Measurements from ENCODE around the gene KRTAP20-4.

KRTAP20-4 gene

DNA sequence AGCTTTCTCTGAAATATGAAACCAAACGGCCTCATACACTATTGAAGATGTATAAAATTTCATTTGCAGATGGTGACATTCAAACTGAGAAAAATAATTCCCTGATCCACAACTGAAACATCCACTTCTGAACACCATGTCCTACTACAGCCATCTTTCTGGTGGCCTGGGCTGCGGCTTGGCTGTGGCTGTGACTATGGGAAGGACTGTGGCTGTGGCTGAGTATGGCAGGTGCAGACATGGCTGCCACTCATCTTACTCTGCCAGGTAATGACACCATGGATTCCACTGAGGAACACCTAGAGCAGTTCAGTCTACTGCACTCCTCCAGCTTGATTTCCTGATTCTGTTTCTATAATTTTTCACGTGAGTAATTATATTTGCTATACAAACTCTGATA lies at the start of gene KRTAP20-4:
TSS of gene KRTAP20-4 (plus strand) at position 106 of the 400 bp plus-strand sequence.
- no peak for DNase-seq

DNA sequence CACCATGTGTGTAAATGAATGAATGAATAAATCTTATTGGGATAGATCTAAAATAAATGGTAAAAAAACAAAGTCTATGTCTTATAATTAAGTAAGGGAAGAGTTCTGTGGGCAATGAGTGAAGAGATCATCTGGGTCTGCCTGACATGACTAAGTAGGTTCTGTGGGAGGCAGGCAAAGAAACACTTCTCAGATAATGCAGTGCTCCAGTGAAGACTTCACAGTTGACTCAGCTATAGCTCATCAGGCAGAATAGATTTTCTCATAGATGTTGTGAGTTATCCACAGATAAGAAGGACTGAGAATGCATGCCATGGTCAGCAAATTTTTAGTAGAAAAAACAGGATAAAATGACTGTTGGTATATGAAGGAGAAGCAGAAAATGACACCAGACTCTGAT lies 42.7 kb upstream of the KRTAP20-4 start:
- no peak for DNase-seq

DNA sequence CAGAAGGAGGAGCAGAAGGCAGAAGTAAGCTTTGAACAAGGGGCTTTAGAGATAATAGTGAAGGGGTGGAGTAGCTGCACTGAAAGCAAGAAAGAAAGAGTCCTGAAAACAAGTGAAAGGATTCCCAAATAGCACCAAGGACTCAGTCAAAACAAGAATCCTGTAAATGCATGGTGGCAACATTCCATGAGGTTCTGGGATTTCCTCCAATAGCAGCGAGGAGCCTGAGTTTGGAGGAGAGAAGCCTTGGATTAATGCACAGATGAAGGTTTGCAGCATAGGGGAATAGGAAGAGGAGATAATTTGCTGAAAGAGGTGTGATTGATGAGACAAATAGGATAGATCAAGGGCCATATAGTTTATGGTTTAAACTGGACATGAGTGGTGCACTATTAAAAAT lies 41.1 kb upstream of the KRTAP20-4 start:
- no peak for DNase-seq

DNA sequence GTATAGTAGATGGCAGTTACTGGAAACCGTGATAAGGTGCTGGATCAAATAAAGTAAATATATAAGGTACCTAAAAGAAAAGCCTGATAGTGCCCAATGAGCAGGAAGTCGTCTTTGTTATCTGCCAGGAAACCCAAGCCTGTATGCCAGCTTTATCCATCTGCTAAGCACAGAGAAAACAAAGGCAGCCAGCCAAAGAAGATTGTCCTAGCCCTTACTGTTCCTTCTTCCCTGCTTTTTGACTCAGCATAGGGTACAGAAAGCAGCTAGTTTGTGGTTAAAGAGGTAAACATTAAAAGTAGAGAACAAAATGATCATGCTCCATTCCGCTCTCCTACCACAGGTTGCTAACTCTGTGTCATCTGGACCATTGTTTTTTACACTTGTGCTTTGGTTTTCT lies 40.3 kb upstream of the KRTAP20-4 start:
- no peak for DNase-seq

DNA sequence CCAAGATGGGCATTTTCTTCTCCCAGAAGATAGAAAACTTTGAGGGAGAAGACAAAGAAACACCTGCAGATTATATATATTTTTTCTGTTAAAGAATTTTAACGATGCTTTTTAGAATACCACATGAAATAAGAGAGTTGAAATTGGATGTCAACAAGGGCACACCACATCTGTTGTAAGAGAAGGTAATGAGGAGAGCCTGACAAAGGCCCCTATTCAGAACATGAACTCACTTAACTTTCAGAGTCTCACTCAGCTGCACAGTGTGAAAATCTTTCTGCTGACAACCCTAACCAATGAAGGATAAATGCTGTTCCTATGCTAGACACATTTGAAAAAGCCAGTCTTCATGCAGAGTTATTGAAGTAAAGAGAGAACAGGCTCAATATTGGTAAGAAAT lies 37.6 kb upstream of the KRTAP20-4 start:
- no peak for DNase-seq

DNA sequence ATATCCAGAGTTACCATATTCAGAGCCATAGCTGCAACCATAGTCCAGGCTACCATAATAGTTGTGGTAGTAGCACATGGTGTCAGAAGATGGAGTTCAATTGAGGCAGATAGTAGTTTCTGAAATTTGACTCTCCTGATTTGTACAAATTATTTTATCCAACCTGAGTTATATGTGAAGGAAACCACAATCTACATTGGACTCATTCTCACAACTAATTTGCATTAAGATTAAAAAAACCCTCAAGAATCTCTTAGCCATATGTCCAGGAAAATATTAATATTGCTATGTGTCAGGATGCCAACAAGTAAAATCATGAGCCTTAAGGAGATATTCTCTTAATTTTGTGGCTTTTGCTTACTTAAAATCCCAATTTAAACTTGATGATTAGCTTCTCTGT lies 30.1 kb upstream of the KRTAP20-4 start, which contains the start of gene KRTAP22-2:
TSS of gene KRTAP22-2 (minus strand) at position 101 of the 400 bp plus-strand sequence.
- DNase-seq: no peak

DNA sequence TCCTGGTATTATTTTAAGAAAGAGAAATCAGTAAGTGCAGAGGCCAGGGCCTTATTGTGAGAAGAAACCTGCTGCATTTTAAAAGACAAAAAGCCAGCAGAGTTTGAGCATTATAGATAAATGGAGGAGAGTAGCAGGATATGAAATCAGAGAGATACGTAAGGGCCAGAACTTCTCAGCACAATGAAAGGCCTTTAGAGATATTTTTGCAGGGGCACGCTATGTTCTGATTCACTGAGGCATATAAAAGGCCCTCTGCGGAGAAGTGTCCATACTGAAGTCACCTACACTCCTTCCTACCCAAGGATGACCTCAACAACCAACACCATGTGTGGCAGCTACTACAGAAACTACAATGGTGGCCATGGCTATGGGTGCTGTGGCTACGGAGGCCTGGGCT lies 28.3 kb upstream of the KRTAP20-4 start, which contains the start of gene KRTAP6-3:
TSS of gene KRTAP6-3 (plus strand) at position 301 of the 400 bp plus-strand sequence. CDS start at position 307, 6 bp downstream.
- DNase-seq: no peak

DNA sequence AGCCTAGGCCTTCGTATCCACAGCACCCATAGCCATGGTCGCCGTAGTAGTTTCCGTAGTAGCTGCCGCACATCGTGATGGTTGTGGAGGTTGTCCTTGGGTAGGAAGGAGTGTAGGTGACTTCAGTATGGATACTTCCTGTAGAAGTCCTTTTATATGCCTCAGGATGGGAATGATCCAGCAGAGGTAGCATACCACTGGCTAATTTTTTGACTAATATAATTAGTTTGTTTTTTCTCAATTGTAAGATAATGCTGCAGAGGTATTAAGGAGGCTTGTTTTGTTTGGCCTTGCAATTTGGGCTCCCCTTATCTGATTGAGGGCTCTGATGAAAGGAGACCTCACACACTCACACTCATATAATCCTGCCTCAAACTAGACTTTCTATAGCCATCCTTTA lies 21.6 kb upstream of the KRTAP20-4 start, which contains the start of gene KRTAP6-2:
TSS of gene KRTAP6-2 (minus strand) at position 101 of the 400 bp plus-strand sequence. CDS start at position 73, 28 bp downstream.
- DNase-seq: no peak

DNA sequence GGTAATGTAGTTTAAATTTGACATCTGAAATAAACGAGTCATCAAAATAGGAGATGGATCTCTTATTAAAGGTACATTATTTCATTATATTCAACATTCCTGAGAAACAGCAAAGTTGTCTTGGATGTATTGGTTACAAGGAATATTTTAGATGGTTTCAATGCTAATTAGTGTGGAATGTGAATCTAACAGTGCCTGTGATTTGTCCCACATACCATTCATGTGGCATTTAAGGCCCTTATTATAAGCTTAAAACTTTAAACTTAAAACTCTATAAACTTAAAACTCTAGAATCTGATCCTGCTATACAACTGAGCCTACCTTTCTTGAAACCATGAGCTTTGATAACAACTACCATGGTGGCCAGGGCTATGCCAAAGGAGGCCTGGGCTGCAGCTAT lies 19.6 kb upstream of the KRTAP20-4 start, which contains the start of gene KRTAP22-1:
TSS of gene KRTAP22-1 (plus strand) at position 301 of the 400 bp plus-strand sequence.
- DNase-seq: no peak

DNA sequence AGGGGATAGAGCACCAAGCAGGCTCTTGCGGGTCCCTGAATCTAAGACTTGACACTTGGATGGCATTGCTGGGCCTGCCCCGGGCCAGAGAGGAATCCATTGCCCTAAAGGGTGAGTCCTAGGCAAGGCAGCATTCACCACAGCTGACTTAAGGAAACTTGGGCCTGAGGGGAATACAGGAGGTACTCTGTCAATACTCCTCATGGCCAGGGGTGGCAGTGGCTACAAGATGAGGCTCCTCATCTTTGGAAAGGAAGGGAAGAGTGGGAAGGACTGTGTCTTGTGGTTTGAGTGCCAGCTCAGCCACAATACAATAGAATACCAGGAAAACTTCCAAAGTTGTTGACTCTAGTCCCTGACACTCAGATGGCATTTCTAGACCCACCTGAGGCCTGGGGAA lies 14.5 kb upstream of the KRTAP20-4 start:
- no peak for DNase-seq

DNA sequence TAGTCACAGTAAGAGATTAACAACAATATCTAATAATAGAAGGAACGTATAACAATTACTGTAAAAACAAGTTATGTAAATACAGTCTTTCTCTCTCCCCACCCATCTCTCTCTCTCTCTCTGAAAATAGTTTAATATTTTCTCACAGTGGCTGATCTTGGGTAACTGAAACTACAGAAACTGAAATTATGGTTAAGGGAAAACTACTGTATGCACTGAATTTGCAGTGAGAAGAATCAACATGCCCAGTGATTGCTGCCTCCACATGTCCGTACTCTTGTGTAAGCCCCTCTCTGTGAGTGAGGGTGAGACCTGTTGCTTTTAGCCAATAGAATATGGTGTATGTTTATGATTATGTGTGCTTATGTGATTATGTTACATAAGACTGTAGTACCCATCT lies 8.3 kb upstream of the KRTAP20-4 start:
- DNase-seq: no peak

DNA sequence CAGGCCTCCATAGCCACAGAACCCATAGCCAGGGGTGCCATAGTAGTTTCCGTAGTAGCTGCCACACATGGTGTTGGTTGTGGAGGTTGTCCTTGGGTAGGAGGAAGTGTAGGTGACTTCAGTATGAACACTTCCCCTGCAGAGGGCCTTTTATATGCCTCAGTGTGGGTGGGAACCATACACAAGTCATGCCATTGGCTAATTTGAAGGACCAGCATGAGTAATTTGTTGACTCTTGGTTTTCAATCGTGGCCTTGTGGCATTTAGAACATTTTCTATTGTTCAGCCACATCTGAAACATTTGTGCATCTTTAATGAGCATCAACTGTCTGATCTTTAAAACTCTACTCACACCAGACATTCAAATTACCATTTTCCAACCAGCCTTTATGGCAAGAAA lies 6.6 kb upstream of the KRTAP20-4 start, which contains the start of gene KRTAP6-1:
TSS of gene KRTAP6-1 (minus strand) at position 95 of the 400 bp plus-strand sequence. CDS start at position 69, 26 bp downstream.
- no peak for DNase-seq

DNA sequence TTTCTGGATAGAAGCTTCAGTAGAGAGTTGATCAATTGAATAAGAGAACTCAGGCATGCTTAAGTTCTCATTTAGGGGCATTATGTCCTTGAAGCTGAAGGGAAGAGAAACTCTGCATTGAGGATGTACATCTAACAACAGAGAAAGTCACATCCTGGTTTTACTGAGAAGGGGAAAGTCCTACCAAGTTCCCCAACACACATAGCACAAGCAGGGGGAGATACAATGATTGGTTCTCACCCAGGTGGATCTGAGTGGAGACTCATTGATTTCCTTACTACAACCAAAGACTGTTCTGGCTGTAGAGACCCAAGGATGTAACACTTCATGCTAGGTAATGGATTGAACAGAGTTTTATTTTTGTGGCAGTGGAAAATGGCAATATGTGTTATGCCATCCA lies 5.2 kb upstream of the KRTAP20-4 start:
- no peak for DNase-seq

DNA sequence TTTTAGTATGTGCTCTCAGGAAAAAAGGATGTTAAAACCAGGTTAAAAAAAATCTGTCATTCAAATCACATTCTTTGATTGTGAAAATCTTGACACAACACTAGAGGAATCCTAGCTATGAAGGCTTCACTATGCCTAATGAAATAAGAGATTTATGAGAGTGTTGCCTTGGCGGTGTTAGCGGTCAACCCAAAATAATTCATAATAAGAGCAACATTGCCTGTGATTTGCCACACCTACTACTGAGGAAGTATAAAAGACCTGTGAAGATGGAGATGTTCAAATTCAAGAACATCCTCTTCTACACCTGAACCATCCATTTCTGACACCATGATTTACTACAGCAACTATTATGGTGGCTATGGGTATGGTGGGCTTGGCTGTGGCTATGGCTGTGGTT lies 4.3 kb upstream of the KRTAP20-4 start, which contains the start of gene KRTAP20-1:
TSS of gene KRTAP20-1 (plus strand) at position 301 of the 400 bp plus-strand sequence. CDS start at position 331, 30 bp downstream.
- no peak for DNase-seq

DNA sequence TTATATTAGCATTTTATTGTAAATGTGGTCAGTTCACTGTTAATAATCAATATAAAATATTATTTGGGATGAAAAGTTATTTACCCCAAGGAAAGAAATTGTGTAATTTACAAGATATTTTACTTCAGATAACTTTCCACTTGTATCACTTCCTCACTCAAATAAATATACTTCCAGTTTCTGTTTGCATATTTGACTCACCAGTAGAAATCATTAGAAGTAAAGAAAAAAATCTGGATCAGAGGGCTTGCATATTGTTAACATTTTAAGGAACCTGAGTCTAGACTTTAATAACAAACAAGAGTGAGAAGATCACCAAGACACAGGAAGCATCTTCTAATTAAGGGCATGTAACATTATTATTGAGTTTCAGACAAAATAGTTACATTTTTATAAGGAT lies 347 bp upstream of the KRTAP20-4 start:
- DNase-seq: no peak

DNA sequence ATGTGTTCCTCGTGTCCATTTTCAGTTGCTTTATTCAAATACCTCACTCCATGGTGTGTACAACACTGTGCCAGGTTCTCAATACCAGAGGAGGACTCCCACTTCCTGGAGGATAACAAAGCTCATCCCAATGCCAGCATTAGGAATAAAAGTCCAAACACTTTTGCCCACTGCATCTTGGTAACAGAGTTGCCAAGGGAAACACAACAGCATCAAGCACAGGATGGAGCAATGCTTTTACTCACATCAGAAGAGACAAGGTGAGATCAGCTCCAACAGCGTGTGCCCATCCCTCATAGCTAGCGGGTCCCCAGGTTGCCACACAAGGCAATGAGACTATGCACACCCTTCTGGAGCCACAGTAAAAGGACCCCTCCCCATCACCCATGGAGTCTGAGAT lies 2.9 kb downstream of the KRTAP20-4 start:
- no peak for DNase-seq

DNA sequence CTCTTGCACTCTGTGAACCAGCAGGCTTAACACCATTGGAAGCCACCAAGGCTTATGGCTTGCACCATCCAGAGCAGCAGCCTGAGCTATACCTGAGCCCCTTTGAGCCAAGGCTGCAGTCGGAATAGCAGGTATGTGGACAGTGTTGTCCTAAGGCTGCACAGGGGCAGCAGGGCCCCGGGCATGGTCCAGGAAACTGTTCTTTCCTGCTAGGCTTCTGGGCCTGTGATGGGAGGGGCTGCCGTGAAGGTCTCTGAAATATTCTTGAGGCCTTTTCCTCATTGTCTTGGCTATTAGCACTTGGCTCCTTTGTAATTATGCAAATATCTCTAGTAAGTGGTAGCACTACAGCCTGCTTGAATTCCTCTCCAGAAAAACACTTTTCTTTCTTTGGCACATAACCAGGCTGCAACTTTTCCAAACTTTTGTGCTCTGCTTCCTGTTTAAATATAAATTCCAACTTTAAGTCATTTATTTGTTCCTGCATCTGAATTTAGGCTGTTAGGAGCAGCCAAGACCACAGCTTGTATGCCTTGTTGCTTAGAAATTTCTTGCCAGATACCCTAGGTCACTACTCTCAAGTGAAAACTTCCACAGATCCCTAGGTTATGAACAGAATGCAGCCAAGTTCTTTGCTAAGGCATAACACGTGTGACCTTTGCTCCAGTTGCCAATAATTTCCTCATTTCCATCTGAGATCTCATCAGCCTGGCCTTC lies 5.2 kb downstream of the KRTAP20-4 start:
- no peak for DNase-seq

DNA sequence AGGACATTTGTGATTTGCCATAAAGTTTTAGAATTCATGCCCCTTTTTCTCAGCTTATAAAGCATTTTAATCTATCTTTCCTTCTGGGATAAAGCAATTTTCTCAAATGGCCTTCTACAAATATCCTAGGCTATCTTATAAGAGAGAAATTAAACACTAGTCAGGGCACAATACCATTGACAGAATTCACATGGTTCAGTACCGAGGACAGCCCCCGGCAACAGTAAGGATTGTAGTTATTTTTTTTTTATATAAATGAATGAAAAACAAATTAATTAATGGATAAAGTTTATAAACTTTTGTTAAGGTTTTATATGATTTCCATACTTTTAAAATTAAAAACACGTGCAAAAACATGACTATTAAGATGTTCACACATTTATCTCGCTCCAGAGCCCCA lies 7.7 kb downstream of the KRTAP20-4 start:
- DNase-seq: no peak

DNA sequence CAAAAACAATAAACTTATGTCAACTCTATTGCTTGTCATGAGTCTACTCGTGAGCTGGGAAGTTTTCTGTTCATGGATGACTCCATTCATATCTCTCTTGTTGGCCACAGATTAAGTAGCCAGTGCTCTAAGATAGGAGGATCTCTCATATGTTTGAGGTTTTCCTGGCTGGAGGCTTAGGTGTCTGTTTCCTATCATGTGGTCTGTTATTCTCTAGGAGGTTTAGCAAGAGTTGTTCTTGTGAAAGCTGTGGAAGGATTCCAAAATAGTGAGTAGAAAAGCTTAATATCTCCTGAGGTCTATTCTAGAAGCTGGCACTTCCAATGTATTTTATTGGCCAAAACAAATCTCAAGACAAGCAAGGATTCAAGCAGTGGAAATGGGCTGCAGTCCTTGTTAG lies 8.8 kb downstream of the KRTAP20-4 start:
- DNase-seq: no peak

DNA sequence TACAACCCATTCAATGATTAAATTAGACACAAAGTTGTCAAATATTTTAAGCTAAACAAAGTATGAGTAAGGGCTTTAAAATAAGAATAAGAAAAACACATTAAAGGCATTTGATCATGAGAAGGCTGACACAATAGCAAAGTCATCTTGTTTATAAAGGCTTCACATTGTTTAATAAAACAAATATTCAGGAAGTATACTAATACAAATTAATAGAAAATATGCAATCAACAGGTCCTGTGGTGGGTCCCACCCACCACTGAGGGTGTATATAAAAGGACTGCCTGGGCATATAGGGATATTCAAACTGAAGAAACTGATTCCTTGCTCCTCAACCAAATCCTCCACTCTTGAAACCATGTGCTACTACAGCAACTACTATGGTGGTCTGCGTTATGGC lies 14.5 kb downstream of the KRTAP20-4 start, which contains the start of gene KRTAP20-2:
TSS of gene KRTAP20-2 (plus strand) at position 301 of the 400 bp plus-strand sequence. CDS start at position 359, 58 bp downstream.
- no peak for DNase-seq

DNA sequence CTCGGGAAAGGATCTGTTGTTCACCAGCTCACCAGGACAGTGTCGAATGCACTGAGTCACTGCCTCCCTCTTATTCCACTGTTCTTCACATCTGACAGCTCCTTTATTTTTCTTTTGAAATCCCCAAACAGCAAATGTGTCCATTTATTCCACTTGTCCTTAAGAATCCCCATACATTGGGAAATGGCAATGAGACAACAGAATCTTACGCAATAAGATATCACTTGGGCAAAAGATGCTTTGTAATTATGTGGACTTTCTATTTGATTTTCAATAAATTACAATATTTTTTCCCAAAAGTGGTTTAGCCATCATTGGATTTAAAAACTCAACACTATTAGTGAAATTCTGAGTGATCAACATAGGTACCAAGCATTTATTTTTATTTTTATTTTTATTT lies 18.3 kb downstream of the KRTAP20-4 start:
- DNase-seq: no peak

DNA sequence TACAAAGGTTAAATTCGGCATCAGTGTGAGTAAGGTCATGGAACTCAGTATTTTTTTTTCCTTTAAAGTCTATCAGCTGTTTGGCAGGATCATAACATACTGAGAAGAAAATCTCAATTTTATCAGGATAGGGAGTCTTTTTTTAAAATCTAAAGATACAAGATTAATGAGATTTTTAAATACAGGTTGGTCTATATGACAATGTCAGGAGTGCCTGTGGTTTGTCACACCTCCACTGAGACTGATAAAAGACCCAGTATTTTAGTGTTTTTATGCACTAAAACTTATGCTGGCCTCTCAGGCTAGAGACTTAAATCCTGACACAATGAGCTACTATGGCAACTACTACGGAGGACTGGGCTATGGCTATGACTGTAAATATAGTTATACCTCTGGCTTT lies 22.1 kb downstream of the KRTAP20-4 start, which contains the start of gene KRTAP20-3:
TSS of gene KRTAP20-3 (plus strand) at position 301 of the 400 bp plus-strand sequence.
- DNase-seq: no peak

DNA sequence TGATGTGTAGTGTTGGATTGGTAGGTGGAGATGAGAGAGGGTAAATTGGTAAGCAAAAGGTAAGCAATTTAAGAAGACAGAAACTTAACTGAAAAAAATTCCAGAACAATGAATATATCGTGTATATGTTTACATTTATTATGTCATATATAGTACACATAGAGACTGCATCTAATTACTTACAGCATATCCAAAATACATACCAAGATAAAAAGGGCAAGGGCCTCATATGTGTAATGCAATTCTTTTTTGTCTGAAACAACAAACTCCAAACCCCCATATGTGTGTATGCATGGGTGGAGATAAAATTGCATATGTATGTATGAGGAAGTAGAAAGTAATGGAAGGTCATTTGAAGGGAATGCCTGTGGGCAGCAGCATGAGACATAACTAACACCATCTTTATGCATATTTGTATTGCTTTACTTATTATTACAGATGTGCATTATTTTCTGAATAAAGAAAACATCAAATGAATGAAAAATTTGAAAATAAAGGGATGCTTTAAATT lies 26.5 kb downstream of the KRTAP20-4 start:
- no peak for DNase-seq

DNA sequence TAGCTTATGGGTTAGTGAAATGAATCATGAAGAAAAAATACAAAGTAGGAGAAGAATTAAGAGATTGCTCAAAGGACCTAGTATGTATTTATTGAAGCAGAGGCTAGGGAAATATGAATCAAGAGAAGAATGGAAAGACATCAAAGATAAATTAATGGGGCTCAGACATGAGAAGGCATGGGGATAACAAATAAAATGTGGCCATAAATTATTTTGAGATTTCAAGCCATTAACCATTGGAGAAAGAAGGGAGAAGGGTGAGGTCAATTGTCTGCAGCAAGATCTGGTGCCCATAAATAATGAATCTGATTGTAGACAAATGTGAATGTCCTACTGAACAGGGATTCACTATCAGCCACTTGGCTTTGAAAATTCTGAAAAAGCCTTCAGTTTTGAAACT lies 32.5 kb downstream of the KRTAP20-4 start:
- DNase-seq: no peak

All from CD4-positive, alpha-beta T cell treated with Interleukin-12 subunit alpha and Interleukin-12 subunit beta, for 1 hour (primary cell).